GM19455 (cell line): Measurements from ENCODE around the gene ROPN1B.

Source experiments
- ATAC-seq: cut with Tn5 transposase; IDR thresholded peaks from one replicate; pipeline ENCODE4 v1.9.1; 2021; ENCODE audit not compliant: unreplicated experiment

The ROPN1B gene

GRCh38 chr3:126003447-126004190, 34.6 kb downstream of the ROPN1B start:
- no peak for ATAC-seq

DNA sequence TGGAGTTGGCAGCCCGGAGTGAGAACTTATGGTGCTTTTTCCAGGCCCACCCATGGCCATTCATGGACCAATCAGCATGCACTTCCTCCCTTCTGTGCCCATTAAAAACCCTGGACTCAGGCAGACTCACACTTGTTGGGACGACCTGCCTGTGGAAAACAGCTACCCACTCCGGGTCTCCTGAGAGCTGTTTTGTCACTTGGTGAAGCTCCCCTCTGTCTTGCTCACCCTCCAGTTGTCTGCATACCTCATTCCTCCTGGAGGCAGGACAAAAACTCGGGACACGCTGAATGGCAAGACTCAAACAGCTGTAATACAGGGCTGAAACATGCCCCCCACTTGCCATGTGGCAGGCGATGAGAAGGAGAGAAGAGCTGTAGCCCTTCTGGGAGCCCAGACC, 35.2 kb downstream of the ROPN1B start:
- no peak for ATAC-seq

DNA sequence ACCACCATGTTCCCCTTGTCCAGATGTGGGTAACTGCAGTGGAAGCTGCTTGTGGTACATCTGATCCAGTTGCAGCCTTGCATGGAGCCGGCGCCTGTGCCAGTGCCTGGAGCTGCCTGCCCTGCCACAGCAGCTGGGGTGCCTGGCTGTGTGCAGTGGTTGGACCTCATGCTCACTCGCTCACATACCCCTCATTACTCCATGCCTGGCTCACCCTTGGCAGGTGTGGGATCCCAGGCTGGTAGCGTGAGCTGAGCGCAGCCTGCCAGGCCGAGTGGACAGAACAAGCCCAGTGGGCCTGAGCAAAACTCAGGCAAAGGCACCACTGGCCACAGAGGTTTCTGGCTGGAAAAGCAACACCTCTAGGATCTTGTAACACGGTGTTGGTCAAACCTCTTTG, 35.7 kb downstream of the ROPN1B start:
- no peak for ATAC-seq

DNA sequence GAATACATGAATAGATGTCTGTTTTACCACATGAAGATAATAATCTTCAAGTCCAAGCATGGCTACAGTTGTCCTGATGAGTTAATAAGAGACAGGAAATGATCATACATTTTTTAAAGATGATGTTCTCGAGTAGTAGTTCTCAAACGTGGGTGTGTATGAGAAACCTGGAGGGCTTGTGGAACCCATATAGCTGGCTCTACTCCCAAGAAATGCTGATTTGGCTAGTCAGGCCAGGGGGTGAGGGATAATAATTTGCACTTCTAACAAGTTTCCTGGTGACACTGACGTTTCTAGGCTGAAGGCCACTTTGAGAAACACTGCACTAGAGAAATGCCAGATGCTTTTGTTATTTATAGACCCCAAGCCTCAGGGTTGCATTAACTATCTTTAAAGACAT, 37.0 kb downstream of the ROPN1B start:
- no peak for ATAC-seq

GRCh38 chr3:126008219-126008618, 39.2 kb downstream of the ROPN1B start:
- no peak for ATAC-seq

- no peak for ATAC-seq
Observed at GRCh38 chr3:126009181-126009580, 40.2 kb downstream of the ROPN1B start.

DNA sequence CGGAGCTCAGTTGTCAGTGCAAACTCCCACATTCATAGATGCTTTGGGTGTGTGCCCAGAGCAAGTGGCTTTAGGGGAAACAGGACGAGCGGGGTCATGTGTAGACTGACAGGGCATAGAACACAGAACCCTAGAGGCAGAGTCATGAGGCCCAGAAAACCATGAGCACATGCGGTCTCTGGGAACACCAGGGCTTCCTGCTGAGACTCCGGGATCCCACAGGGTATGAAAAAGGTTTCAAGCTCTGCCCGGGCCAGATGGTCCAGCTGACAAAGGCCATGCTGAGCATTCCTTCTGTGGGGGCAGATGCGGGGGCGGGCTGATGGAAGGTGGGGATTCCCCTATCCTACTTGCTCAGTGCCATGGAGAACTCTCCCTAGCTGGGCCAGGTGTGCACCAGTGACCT, 44.8 kb downstream of the ROPN1B start:
- no peak for ATAC-seq

GRCh38 chr3:126014252-126014651, 45.3 kb downstream of the ROPN1B start:
- ATAC-seq: no peak

GRCh38 chr3:126015075-126015474, 46.1 kb downstream of the ROPN1B start:
- ATAC-seq: no peak

DNA sequence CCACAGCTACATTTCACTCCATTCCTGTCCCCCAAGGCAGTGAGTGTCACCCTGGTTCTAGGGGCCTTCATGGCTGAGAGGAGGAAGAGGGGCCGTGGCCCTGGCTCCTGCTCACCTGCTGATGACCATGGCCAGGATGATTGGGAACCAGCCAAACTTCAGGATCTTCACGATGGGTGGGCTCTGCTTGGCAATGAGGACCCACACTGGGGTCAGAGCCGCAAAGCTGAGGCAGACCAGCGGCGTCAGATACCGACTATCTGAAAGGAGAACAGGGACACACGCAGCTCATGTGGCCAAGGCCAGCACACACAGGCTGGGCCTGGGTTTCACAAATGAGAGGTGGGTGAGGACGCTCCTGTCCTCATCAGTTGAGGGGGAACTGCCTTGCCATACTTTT, 47.6 kb downstream of the ROPN1B start:
- no peak for ATAC-seq

- ATAC-seq: no peak
Observed at GRCh38 chr3:126017362-126017761, 48.4 kb downstream of the ROPN1B start.

DNA sequence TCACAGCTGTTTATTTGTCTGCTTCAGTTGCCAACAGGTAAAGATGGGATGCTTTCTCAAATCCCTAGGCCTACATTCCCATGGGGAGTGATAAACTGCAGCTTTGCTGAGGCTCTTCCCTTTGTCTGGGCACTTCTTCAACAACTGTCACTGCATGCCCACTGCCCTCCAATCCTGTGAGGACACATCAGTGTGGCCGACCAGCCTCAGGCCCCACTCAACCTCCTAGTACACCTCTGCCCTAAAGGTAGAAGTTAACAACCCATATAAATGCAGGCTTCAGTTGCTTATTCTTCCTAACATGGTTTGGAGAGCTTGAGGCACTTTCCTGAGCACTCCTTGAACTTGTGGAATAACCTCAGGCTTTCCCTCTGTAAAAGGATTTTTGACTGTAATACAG, 49.6 kb downstream of the ROPN1B start:
- ATAC-seq: no peak

GRCh38 chr3:126018995-126019394, 50.0 kb downstream of the ROPN1B start:
- no peak for ATAC-seq

DNA sequence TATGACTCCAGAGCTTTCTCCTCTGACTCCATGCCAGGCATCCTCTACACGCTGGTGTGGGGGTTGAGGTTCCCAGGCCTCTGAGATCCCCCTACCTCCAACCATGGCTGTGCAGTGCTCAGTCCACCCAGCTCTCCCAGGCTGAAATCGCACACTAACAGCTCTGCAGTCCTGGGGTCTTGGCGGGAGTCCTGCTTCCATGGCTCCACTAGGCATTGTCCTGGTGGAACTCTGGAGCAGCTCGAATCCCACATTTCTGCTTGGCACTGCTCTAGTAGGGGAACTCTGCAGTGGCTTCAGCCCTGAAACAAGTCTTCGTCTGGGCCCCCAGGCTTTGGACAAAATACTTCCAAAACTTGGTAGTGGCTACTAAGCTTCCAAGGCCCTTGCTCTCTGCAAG, 50.7 kb downstream of the ROPN1B start:
- ATAC-seq: no peak

DNA sequence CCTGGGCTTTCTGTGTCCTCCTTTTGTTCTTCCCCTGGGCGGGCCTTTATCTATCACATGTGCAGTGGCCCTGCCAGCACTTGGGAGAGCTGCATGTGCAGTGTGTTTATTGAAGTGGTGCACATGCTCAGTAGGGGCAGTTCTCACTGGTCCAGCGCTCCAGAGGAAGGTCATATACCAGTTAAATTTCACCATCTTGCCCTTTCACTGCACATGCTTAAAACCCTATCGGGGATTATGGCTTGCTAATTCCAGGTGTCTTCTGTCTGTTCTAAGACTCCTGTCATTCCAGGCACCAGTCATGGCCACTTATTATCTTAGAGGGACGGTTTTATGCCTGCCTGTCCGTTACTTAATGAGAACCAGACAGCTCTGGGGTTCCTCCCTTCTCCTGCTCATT, 52.2 kb downstream of the ROPN1B start:
- ATAC-seq: no peak

DNA sequence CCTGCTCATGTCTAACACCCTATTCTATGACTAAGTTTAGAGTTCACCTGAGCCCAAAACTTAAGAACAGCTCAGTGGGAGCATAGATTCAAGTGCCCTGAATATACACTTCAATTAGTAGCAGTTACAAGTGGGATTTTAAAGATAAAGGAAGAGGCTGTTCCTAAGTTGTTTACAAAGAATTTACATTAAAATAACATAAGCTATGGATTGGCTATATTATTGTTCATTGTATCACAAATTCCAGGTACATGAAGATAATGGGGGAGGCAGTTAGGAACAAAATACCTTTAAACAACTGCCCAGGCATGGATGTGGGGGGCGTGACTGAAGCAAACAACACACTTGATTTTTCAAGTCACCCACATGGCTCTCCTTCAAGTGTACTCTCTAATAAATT, 52.7 kb downstream of the ROPN1B start:
- ATAC-seq: no peak

DNA sequence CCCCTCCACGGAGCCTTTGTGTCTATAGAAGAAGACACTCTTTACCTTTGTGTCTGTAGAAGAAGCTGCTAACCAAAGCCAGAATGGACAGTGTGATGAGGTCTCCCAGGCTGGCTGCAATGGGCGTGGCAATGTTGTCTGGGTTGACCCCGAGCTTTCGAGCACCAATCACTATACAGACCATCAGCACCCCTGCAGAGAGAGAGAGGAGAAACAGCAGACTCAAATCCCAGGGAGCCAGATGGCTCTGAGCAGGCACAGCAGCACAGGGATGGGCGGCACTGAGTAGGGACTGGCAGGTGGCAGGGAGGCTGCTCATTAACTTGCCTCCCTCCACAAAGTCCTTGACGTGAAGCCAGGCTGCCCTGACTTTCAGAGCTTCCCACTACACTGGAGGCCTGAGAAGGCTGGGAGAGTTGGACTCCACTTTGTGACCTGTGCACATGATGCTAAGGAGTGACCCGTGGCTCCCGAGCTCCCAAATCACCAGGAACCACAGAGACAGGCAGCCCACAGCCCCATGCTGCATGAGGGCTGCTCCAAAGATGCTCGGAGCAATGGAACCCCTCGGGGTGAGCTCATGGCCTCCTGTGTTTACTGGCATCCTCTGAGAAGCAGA, 53.9 kb downstream of the ROPN1B start:
- no peak for ATAC-seq

DNA sequence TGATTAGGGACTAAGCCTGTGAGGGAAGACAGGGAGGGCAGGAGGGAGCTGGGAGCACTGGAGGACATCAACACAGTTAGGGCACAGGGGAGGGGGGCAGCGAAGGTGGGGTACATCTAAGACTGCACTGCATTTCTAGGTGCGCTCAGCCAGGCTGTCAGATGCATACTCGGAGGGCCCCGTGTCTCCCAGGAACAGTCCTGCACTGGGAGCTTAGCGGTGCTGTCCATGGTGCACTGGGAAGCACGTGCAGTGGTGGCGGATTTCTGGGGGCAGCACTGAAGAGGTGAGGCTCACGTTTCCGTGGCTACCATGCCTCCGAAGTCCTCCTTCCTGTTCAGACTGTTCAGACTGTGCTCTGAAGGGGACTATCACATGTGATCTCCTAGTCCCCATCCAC, 54.4 kb downstream of the ROPN1B start:
- no peak for ATAC-seq

GRCh38 chr3:126024049-126024854, 55.3 kb downstream of the ROPN1B start:
- ATAC-seq: no peak

DNA sequence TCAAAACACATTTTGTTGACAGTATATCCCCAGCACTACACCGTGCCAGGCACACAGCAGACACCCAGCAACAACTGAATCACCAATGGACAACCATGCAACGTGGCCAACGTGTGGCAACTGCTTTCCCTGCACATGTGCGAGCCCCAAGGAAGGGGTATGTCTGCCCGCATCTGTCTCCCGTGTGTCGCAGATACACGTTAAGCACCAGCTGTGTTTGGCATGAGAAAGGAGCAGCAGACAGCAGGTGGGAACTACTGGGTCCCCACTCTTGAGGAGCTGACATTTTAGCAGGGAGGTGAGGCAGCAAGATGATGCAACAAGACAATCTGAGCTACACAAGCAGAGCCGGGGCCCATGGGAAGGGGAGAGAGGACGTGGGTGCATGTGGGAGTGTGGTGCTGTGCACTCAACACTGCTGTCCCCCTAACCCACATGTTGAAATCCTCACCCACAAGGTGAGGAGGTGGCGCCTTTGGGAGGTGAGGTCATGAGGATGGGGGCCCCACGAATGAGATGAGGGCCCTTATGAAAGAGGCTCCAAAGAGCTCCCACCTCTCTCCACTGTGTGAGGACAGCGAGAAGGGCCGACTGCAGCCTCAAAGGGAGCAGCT, 56.2 kb downstream of the ROPN1B start:
- no peak for ATAC-seq

DNA sequence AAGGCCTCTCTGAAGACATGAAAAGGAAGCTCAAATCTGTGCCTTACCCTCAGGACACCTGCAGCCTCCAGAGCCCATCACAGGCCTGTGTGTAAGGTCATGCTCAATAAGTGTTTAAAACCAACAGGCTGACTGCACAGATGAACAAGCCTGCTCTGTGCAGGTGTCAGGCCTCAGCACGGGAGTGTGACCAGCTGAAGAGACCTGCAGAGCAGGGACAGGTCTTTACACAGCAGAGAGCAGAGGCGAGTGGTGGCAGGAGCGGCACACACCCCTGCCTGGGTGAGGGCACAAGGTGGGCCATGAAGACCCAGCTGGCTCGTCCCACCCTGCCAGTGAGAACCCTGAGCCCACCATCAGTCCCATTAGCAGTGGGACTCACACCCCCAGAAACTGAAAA, 56.9 kb downstream of the ROPN1B start:
- ATAC-seq: no peak
